Measurements from ENCODE around the gene R3HDM2. TPM values are rescaled to one million over a fixed set of nuclear protein-coding genes. Genes with fewer than 3 reads are reported as not detected.

The R3HDM2 gene
- total RNA-seq, 4 donors from 2014 or later = 26.3 to 56.9 (median 33.3) TPM

DNA sequence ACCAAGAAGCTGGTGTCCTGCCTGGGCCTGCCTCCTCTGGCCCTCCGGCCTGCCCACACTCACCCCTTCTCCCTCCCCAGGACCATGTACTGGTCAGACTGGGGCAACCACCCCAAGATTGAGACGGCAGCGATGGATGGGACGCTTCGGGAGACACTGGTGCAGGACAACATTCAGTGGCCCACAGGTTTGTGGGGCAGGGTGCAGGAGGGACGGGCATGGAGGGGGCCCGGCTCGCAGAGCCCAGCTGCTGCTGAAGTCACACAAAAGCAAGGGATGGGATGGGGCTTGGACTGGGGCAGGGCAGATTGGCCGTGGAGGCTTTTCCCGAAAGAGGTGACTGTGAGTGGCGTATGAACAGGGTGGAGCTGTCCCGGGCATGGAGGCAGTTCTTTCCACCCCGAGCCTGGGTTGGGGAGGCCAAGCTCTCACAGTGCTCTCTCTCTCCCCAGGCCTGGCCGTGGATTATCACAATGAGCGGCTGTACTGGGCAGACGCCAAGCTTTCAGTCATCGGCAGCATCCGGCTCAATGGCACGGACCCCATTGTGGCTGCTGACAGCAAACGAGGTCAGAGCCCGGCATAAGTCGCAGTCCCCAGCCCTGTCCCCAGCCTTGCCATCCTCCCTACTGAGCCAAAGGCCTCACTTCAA is 222.1 kb downstream of the R3HDM2 start:
- no peaks in the 10 kb centered on the region for H3K27me3 ChIP-seq
- WGBS, 2 donors (ENCODE audit: low coverage in 1 of 2) = 85% methylated on average over 18 of the region's 22 CpGs; no CpG with 5 or more reads in 1 of the 2 donors
- no peak overlapping the region for H3K4me3 ChIP-seq
- no peak overlapping the region for H3K27ac ChIP-seq
- peaks cover 0 to 17% (median 4%) of the 10 kb centered on the region in 4 donors for H3K36me3 ChIP-seq
- H3K4me1 ChIP-seq = peaks cover 0 to 5% (median 2%) of the 10 kb centered on the region in 4 donors
- in situ Hi-C loops (cut with MboI; ENCODE audit: low pct_ligation_motif_present in 1 of 4, low pct_unique_long_range_greater_than_20kb in 1 of 4, low sequenced_read_pairs in 3 of 4) (no loop called here), intact Hi-C loops (cut with DNase I; ENCODE audit: low total_unique reads) (no loop called here)
- TF ChIP-seq, protein P1, sequence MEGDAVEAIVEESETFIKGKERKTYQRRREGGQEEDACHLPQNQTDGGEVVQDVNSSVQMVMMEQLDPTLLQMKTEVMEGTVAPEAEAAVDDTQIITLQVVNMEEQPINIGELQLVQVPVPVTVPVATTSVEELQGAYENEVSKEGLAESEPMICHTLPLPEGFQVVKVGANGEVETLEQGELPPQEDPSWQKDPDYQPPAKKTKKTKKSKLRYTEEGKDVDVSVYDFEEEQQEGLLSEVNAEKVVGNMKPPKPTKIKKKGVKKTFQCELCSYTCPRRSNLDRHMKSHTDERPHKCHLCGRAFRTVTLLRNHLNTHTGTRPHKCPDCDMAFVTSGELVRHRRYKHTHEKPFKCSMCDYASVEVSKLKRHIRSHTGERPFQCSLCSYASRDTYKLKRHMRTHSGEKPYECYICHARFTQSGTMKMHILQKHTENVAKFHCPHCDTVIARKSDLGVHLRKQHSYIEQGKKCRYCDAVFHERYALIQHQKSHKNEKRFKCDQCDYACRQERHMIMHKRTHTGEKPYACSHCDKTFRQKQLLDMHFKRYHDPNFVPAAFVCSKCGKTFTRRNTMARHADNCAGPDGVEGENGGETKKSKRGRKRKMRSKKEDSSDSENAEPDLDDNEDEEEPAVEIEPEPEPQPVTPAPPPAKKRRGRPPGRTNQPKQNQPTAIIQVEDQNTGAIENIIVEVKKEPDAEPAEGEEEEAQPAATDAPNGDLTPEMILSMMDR (IDR thresholded peaks at IDR 0.05) = no peak
- TF ChIP-seq POLR2AphosphoS5 (IDR thresholded peaks at IDR 0.05) (no peak), POLR2A (IDR thresholded peaks at IDR 0.05) (no peak), EP300 (IDR thresholded peaks at IDR 0.05; ENCODE audit: low read depth) (no peak)
- H3K9me3 ChIP-seq = no peaks in the 10 kb centered on the region
- DNase-seq = no peak

DNA sequence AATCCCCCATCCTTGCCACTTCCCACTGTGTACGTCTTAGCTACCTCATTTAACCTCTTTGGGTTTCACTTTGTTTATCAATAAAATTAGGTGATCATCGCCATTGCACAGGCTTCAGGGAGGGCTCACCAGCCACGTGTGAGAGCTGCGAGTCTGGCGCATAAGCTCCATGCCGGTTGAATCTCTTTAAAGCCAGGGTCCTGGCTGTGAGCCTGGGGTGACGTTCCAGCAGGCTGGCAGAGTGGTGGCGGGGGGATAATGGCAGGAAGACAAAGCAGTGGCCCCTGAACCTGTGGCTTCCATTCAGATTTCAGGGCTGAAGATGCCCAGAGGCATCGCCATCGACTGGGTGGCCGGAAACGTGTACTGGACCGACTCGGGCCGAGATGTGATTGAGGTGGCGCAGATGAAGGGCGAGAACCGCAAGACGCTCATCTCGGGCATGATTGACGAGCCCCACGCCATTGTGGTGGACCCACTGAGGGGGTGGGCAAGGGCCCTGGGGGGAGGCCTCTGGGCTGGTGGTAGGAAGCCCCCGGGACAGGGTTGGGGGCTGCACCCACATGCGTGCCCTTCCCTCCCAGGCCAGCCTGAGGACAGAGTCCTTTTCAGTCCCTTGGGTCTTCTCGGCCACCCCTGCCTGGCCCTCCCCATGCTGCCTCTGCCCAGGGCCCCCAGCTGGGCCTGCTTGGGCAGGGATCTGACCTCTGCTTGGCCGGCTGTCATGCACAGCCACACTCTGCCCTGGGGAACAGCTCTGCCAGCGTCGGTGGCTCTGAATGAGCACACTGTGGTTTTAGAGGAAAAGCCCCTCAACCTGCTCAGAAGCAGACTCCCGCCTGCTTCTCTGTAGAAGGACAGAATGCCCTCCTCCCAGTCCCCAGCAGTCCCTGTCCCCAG is 222.9 kb downstream of the R3HDM2 start:
- 83% methylated on average over 29 of the region's 29 CpGs; no CpG with 5 or more reads in 1 of the 2 donors for WGBS, 2 donors (ENCODE audit: low coverage in 1 of 2)
- DNase-seq = no peak
- no peak overlapping the region for H3K4me3 ChIP-seq
- no peak overlapping the region for H3K27ac ChIP-seq
- intact Hi-C loops (cut with DNase I; ENCODE audit: low total_unique reads) (no loop called here), in situ Hi-C loops (cut with MboI; ENCODE audit: low pct_ligation_motif_present in 1 of 4, low pct_unique_long_range_greater_than_20kb in 1 of 4, low sequenced_read_pairs in 3 of 4) (no loop called here)
- no peaks in the 10 kb centered on the region for H3K27me3 ChIP-seq
- peaks cover 0 to 22% (median 7%) of the 10 kb centered on the region in 4 donors for H3K36me3 ChIP-seq
- H3K9me3 ChIP-seq = no peaks in the 10 kb centered on the region
- no peaks in the 10 kb centered on the region for H3K4me1 ChIP-seq
- TF ChIP-seq EP300 (IDR thresholded peaks at IDR 0.05; ENCODE audit: low read depth) = no peak
- TF ChIP-seq POLR2A (IDR thresholded peaks at IDR 0.05) = no peak
- TF ChIP-seq POLR2AphosphoS5 (IDR thresholded peaks at IDR 0.05) = no peak
- TF ChIP-seq, protein P1 (IDR thresholded peaks at IDR 0.05) = no peak

DNA sequence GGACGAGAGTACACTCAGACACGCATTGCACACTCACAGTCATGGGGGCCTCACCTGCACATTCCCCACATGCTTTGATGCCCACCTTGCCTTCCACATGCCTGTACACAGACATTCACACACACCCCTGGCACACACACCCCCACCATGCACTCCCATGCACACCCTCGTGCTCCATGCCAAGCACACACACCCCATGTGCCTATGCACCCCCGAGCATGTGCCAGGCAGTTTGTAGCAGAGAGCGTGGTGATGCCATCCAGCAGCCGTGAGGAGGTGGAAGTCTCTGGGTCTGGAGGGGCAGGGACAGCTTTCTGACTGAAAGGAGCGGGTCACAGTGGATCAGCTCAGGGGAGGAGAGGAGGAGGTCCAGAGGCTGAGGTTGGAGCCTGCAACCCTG is 224.9 kb downstream of the R3HDM2 start:
- Histone ChIP-seq H3K4me1 (no peaks in the 10 kb centered on the region), H3K9me3 (no peaks in the 10 kb centered on the region), H3K36me3 (peaks cover 0 to 41% (median 10%) of the 10 kb centered on the region in 4 donors), H3K27me3 (no peaks in the 10 kb centered on the region), H3K4me3 (no peak overlapping the region), H3K27ac (no peak overlapping the region)
- DNase-seq = no peak
- in situ Hi-C loops (cut with MboI; ENCODE audit: low pct_ligation_motif_present in 1 of 4, low pct_unique_long_range_greater_than_20kb in 1 of 4, low sequenced_read_pairs in 3 of 4) (no loop called here), intact Hi-C loops (cut with DNase I; ENCODE audit: low total_unique reads) (no loop called here)
- 83% methylated on average over 7 of the region's 7 CpGs; no CpG with 5 or more reads in 1 of the 2 donors for WGBS, 2 donors (ENCODE audit: low coverage in 1 of 2)
- no peak for TF ChIP-seq POLR2AphosphoS5 (IDR thresholded peaks at IDR 0.05)

DNA sequence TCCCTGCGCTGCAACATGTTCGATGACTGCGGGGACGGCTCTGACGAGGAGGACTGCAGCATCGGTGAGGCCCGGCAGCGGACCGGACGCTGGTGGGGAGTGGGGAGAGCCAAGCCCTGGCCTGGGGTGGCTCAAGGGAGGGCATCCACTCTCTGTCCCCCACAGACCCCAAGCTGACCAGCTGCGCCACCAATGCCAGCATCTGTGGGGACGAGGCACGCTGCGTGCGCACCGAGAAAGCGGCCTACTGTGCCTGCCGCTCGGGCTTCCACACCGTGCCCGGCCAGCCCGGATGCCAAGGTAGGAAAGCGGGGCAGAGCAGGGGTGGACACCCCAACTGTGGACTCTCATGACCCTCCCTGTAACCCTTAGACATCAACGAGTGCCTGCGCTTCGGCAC is 225.7 kb downstream of the R3HDM2 start:
- Histone ChIP-seq H3K4me1 (no peaks in the 10 kb centered on the region), H3K27me3 (no peaks in the 10 kb centered on the region), H3K27ac (no peak overlapping the region), H3K36me3 (peaks cover 0 to 48% (median 10%) of the 10 kb centered on the region in 4 donors), H3K9me3 (no peaks in the 10 kb centered on the region), H3K4me3 (no peak overlapping the region)
- intact Hi-C loops (cut with DNase I; ENCODE audit: low total_unique reads) (no loop called here), in situ Hi-C loops (cut with MboI; ENCODE audit: low pct_ligation_motif_present in 1 of 4, low pct_unique_long_range_greater_than_20kb in 1 of 4, low sequenced_read_pairs in 3 of 4) (no loop called here)
- DNase-seq = no peak
- 94% methylated on average over 22 of the region's 26 CpGs; no CpG with 5 or more reads in 1 of the 2 donors for WGBS, 2 donors (ENCODE audit: low coverage in 1 of 2)
- TF ChIP-seq, protein P1 (IDR thresholded peaks at IDR 0.05) = no peak
- TF ChIP-seq EP300 (IDR thresholded peaks at IDR 0.05; ENCODE audit: low read depth) (no peak), POLR2AphosphoS5 (IDR thresholded peaks at IDR 0.05) (no peak), POLR2A (IDR thresholded peaks at IDR 0.05) (no peak)

Data from transverse colon (tissue), 4 donors.